ENCODE measurements around the gene HDDC3.

- TF ChIP-seq CTCF (conservative IDR thresholded peaks at IDR 0.05): no peak
- no peak for TF ChIP-seq ZFX (IDR thresholded peaks at IDR 0.05)
These were observed 47.2 kb upstream of the HDDC3 start for GRCh38 chr15:90979582-90979981.
